Kidney tubule cell (primary cell): ENCODE measurements around the gene SLC24A2.

ENCODE experiments used
- DNase-seq: peaks from one replicate; pipeline ENCODE4 v3.0.0-alpha.2; 2018; ENCODE audit warnings: low spot score

The SLC24A2 gene

DNA sequence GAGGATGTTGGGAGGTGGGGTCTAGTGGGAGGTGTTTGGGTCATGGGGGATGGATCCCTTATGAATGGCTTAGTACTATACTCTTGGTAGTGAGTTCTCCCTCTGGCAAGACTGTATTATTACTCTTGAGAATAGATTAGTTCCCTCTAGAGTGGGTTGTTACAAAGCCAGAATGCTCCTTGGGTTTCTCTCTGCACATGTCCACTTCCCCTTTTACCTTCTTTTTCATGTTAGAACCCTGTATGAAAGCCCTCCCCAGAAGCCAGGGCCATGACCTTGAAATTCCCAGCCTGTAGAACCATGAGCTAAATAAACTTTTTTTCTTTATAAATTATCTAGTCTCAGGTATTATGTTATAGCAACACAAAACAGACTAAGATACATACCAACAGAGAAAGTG, 31.1 kb downstream of the SLC24A2 start:
- no peak for DNase-seq

DNA sequence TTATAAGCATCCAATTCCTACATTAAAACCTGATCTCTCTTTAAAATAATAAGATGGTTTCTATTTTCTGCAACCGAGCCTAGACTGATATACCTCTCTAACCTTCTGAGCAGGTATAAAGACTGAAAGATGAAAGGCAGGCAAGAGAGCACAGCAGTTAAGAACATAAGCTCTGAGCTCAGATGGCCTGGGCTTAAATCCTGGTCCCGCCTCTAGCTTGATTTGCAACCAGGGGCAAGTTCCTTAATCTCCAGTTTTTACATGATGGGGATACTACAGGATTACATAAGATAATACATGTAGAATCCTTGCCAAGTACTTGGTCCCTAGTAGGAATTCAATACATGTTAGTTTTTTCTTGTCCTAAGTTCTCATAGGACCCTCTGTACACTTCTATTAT, 33.9 kb downstream of the SLC24A2 start:
- DNase-seq, result no peak

DNA sequence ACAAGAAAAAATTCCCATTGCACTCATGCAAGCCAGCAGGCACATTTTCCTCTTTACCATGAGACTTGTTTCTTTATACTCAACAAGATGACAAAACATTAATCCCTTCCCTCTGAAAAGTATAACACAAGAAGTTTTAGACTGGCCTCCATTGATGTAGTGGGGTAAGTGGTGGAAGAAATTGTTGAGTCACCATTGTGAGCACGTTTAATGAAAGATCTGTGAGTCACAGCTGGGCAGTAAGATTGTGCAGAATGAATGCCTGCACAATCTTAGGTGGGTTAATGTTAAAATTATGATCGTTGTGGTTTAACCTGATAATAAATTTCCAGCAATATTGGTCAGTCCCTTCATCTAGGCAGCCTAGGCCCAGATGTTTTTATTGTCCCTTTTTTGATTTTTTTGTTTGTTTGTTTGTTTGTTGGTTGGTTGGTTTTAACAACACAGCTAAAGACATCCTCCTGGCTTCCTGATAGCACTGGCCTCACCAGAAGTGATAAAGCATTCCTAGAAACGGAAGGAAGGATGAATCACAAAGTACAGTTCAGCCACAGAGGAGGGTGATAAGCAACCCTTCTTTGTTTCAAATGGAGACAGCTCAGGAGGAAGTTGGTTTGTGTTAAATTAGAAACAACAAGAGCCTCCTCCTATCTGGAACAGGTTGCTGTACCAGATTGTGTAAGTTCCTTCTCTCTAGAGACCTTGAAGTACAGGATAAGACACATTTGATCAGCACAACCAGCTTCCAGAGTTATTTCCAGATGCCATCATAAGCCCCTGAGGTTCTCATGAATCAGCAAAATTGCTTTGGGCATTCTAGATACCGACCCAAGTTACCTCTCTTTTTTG, 40.3 kb downstream of the SLC24A2 start:
- peak; percentile 58 for DNase-seq

DNA sequence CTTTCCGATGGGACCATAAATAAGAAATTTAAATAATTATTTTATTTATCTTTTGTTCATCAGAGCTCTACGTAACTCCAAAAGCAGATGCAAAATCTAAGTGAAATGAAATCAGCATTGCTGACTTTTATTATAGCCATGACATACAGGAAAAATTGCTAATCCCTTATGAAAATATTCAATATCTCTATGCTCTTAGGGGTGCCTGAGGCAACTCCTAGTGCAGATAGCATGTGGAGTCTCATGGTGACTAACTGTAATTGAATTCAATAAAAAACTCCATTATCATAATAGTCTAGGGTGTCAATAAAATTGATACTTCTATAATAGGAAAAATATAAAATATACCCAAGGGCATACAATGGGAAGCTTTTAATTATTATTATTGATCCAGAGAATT, 42.6 kb downstream of the SLC24A2 start:
- DNase-seq, result no peak

DNA sequence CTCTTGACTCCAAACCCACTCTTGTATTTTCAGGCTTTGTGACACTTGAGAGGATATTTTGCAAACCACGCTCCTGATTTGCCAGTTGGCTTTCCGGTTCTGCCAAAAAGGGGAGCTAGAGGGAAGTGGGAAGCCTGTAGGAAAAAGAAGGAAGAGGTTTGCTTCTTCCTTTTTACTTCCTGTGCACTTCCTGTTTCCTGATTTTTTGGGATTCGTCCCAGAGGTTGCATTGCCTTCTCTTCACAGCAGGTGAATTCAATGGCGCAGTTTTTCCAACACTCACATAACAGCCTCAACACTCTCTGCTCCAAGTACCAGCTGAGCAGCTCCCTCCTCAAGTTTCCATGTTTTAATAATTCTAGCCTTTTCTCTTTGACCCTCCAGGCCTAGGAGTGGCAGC, 47.7 kb downstream of the SLC24A2 start:
- no peak for DNase-seq
